ENCODE data around the gene EPS8L2.
"Not testable (repeated sequence)": the region's sequence is repeated elsewhere in the genome, so short reads cannot be mapped to it uniquely, and the experiment has no call there.

EPS8L2 gene

GRCh38 chr11:674406-674805, 31.6 kb upstream of the EPS8L2 start:
- Histone ChIP-seq H3K4me1 (ENCODE audit: control insufficient read depth, low read depth, low read length) (no peaks in the 10 kb centered on the region), H3K4me3 (ENCODE audit: low read length) (no peak overlapping the region), H3K9ac (ENCODE audit: low read length) (no peak overlapping the region), H3K27me3 (ENCODE audit: control insufficient read depth, insufficient read depth, low read length) (no peaks in the 10 kb centered on the region), H3K27ac (ENCODE audit: low read length) (no peak overlapping the region), H3K9me3 (ENCODE audit: control insufficient read depth, low read depth, low read length) (no peaks in the 10 kb centered on the region), H3K36me3 (ENCODE audit: control insufficient read depth, low read depth, low read length) (peaks cover 29% of the 10 kb centered on the region)

- Histone ChIP-seq H3K9me3 (ENCODE audit: control insufficient read depth, low read depth, low read length) (no peaks in the 10 kb centered on the region), H3K9ac (ENCODE audit: low read length) (no peak overlapping the region), H3K4me1 (ENCODE audit: control insufficient read depth, low read depth, low read length) (no peaks in the 10 kb centered on the region), H3K36me3 (ENCODE audit: control insufficient read depth, low read depth, low read length) (peaks cover 28% of the 10 kb centered on the region), H3K4me3 (ENCODE audit: low read length) (no peak overlapping the region), H3K27me3 (ENCODE audit: control insufficient read depth, insufficient read depth, low read length) (no peaks in the 10 kb centered on the region), H3K27ac (ENCODE audit: low read length) (no peak overlapping the region)
These were observed 27.7 kb upstream of the EPS8L2 start for GRCh38 chr11:678297-678696.

DNA sequence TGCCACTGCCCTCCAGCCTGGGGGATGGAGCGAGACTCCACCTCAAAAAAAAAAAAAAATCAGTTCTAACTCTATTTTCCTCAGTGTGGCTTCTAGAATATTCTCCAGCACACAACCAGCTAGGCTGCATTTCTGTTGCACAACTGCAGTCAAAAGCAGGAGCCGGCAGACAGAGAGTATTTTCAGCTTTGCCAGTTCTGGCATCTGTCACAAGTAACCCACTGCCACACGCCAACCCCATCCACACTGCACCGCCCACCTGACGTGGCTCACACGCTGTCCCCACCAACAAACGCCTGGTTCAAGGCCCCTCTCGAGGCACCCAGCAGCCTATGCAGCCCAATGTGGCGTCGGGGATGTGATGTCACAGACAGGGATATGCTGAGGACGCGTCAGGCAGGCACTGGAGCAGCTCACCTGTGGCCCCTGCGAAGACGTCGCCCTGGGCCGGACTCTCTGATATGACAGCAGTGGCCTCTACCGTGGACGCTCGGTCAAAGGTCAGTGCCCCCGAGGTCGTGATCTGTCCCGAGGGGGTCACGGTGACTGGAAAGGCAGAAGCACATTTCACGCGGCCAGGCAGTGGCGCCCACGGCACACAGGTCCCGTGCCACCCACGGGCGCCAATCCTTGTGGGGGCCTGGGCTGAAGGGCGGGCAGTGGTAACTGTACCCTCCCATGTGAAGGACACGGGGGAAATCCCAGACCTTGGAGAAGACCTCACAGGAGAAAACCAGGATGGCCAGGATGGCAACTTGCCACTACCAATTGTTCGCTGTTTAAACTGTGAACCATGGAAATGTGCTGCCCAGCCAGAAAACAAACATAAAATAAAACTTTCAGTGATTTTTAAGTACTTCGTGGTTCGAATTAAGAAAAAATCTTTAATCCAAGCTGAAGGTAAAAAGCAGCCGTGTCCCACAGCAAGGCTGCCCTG, 26.5 kb upstream of the EPS8L2 start:
- no peak overlapping the region for H3K27ac ChIP-seq (ENCODE audit: low read length)

DNA sequence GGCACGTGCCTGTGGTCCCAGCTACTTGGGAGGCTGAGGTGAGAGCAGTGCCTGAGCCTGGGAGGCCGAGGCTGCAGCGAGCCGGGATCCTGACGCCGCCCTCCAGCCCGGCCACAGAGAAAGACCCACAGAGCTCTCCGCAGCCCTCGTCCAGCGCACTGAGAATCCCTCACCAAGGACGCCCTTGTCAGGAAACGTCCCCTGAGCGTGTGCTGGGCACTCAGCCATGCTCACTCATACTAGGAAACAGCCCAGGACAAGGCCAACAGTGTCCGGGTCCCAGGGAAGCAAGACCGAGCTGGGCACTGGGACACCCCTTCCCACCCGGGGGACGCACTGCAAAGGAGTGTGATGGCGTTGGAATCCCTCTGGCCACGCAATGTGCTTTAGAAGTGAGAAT, 25.6 kb upstream of the EPS8L2 start:
- Histone ChIP-seq H3K9ac (ENCODE audit: low read length) (no peak overlapping the region), H3K4me3 (ENCODE audit: low read length) (no peak overlapping the region), H3K36me3 (ENCODE audit: control insufficient read depth, low read depth, low read length) (peaks cover 25% of the 10 kb centered on the region), H3K4me1 (ENCODE audit: control insufficient read depth, low read depth, low read length) (peaks cover 7% of the 10 kb centered on the region), H3K27ac (ENCODE audit: low read length) (no peak overlapping the region), H3K27me3 (ENCODE audit: control insufficient read depth, insufficient read depth, low read length) (no peaks in the 10 kb centered on the region), H3K9me3 (ENCODE audit: control insufficient read depth, low read depth, low read length) (no peaks in the 10 kb centered on the region)

More for the DNA sequence above, 26.5 kb upstream of the EPS8L2 start:
- Histone ChIP-seq H3K36me3 (ENCODE audit: control insufficient read depth, low read depth, low read length) (peaks cover 24% of the 10 kb centered on the region), H3K4me3 (ENCODE audit: low read length) (no peak overlapping the region), H3K9ac (ENCODE audit: low read length) (no peak overlapping the region), H3K4me1 (ENCODE audit: control insufficient read depth, low read depth, low read length) (peaks cover 7% of the 10 kb centered on the region), H3K27me3 (ENCODE audit: control insufficient read depth, insufficient read depth, low read length) (no peaks in the 10 kb centered on the region), H3K9me3 (ENCODE audit: control insufficient read depth, low read depth, low read length) (no peaks in the 10 kb centered on the region)

DNA sequence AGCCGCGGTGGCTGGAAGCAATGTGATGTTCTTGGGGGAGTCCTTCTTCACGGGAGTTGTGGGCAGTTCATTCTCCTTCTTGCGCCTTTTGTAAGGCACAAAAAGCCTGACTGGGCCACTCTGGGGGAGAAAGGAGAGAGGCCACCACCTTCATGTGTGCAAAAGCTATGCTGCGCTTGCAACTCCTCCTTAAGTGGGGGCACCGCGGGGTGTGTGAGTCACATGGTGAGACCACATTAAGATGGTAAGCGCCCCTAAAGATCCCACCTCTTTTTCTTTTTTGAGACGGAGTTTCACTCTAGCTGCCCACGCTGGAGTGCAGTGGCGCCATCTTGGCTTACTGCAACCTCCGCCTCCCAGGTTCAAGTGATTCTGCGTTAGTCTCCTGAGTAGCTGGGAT, 25.1 kb upstream of the EPS8L2 start:
- H3K27me3 ChIP-seq (ENCODE audit: control insufficient read depth, insufficient read depth, low read length) = no peaks in the 10 kb centered on the region
- H3K9ac ChIP-seq (ENCODE audit: low read length) = no peak overlapping the region
- H3K36me3 ChIP-seq (ENCODE audit: control insufficient read depth, low read depth, low read length) = peaks cover 25% of the 10 kb centered on the region
- no peak overlapping the region for H3K4me3 ChIP-seq (ENCODE audit: low read length)
- no peak overlapping the region for H3K27ac ChIP-seq (ENCODE audit: low read length)
- H3K9me3 ChIP-seq (ENCODE audit: control insufficient read depth, low read depth, low read length) = no peaks in the 10 kb centered on the region
- H3K4me1 ChIP-seq (ENCODE audit: control insufficient read depth, low read depth, low read length) = peaks cover 7% of the 10 kb centered on the region

DNA sequence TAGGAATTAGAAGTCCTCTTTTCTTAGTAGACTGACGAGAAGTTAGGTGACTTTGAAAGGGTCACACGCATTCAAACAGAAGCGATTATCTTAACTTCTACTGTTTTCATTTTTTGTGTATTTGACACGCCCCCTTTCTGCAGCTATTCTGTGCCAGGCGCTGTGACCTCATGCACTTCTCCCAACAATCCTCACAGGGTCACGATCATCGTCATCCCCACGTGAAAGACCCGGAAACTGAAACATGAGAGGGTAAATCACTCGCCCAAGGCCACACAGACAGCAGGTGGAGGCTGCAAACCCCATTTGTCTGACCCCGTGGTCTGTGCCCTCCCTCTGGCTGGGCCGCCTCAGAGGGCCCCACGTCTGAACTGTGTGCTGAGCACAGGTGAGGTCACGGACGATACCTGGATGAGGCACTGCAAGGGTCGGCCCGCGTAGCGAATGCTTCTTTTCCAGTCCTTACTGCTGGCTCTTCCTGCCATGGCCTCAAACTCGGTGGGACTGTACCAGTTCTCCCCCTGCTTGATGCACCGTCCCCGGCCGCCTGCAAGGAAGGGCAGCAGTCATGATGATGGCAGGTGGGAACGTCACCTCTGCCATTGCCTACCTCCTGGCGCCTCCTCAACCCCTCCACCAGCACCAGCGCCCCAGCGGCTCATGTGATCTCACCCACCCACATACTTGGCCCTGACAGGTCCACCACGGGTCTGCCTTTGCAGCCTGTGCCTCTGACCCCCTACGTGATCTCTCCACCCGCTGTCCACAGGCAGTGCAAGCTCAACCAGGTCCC, 19.4 kb upstream of the EPS8L2 start:
- Histone ChIP-seq H3K4me1 (ENCODE audit: control insufficient read depth, low read depth, low read length) (peaks cover 7% of the 10 kb centered on the region), H3K27me3 (ENCODE audit: control insufficient read depth, insufficient read depth, low read length) (no peaks in the 10 kb centered on the region), H3K36me3 (ENCODE audit: control insufficient read depth, low read depth, low read length) (peaks cover 39% of the 10 kb centered on the region), H3K4me3 (ENCODE audit: low read length) (no peak overlapping the region), H3K27ac (ENCODE audit: low read length) (no peak overlapping the region), H3K9ac (ENCODE audit: low read length) (no peak overlapping the region), H3K9me3 (ENCODE audit: control insufficient read depth, low read depth, low read length) (no peaks in the 10 kb centered on the region)

DNA sequence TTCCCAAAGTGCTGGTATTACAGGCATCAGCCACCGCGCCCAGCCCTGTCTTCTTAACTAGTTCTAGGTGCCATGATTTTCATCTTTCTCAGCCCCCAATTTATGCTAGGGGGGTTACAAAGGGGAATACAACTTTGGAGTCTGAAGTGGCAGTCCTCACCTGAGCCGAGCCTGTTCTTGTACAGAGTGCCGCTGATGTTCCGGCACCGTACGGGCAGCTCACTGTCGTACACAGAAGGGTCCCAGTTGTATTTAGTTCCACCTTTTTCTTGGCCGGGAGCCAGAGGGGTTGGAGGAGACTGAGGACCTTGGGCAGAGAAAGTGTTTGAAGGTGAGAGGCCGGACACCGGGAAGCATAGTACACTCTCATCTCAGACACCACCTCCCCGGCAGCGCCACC, 18.3 kb upstream of the EPS8L2 start:
- Histone ChIP-seq H3K4me3 (ENCODE audit: low read length) (no peak overlapping the region), H3K27ac (ENCODE audit: low read length) (no peak overlapping the region), H3K36me3 (ENCODE audit: control insufficient read depth, low read depth, low read length) (peaks cover 39% of the 10 kb centered on the region), H3K4me1 (ENCODE audit: control insufficient read depth, low read depth, low read length) (peaks cover 7% of the 10 kb centered on the region), H3K9me3 (ENCODE audit: control insufficient read depth, low read depth, low read length) (no peaks in the 10 kb centered on the region), H3K9ac (ENCODE audit: low read length) (no peak overlapping the region), H3K27me3 (ENCODE audit: control insufficient read depth, insufficient read depth, low read length) (no peaks in the 10 kb centered on the region)

GRCh38 chr11:688681-689080, 17.4 kb upstream of the EPS8L2 start:
- H3K4me1 ChIP-seq (ENCODE audit: control insufficient read depth, low read depth, low read length) = peaks cover 3% of the 10 kb centered on the region
- H3K36me3 ChIP-seq (ENCODE audit: control insufficient read depth, low read depth, low read length) = peaks cover 33% of the 10 kb centered on the region
- H3K27me3 ChIP-seq (ENCODE audit: control insufficient read depth, insufficient read depth, low read length) = no peaks in the 10 kb centered on the region
- no peak overlapping the region for H3K27ac ChIP-seq (ENCODE audit: low read length)
- no peak overlapping the region for H3K4me3 ChIP-seq (ENCODE audit: low read length)
- no peak overlapping the region for H3K9ac ChIP-seq (ENCODE audit: low read length)
- no peaks in the 10 kb centered on the region for H3K9me3 ChIP-seq (ENCODE audit: control insufficient read depth, low read depth, low read length)

GRCh38 chr11:689625-690024, 16.4 kb upstream of the EPS8L2 start:
- Histone ChIP-seq H3K4me3 (ENCODE audit: low read length) (no peak overlapping the region), H3K4me1 (ENCODE audit: control insufficient read depth, low read depth, low read length) (no peaks in the 10 kb centered on the region), H3K36me3 (ENCODE audit: control insufficient read depth, low read depth, low read length) (peaks cover 29% of the 10 kb centered on the region), H3K27ac (ENCODE audit: low read length) (no peak overlapping the region), H3K9ac (ENCODE audit: low read length) (no peak overlapping the region), H3K27me3 (ENCODE audit: control insufficient read depth, insufficient read depth, low read length) (no peaks in the 10 kb centered on the region), H3K9me3 (ENCODE audit: control insufficient read depth, low read depth, low read length) (no peaks in the 10 kb centered on the region)

- H3K9ac ChIP-seq (ENCODE audit: low read length); H3K4me3 ChIP-seq (ENCODE audit: low read length); H3K27me3 ChIP-seq (ENCODE audit: control insufficient read depth, insufficient read depth, low read length); H3K4me1 ChIP-seq (ENCODE audit: control insufficient read depth, low read depth, low read length); H3K27ac ChIP-seq (ENCODE audit: low read length); H3K9me3 ChIP-seq (ENCODE audit: control insufficient read depth, low read depth, low read length): not testable (repeated sequence)
- H3K36me3 ChIP-seq (ENCODE audit: control insufficient read depth, low read depth, low read length) = peaks cover 27% of the 10 kb centered on the region
These were observed 15.8 kb upstream of the EPS8L2 start for GRCh38 chr11:690244-690643.

DNA sequence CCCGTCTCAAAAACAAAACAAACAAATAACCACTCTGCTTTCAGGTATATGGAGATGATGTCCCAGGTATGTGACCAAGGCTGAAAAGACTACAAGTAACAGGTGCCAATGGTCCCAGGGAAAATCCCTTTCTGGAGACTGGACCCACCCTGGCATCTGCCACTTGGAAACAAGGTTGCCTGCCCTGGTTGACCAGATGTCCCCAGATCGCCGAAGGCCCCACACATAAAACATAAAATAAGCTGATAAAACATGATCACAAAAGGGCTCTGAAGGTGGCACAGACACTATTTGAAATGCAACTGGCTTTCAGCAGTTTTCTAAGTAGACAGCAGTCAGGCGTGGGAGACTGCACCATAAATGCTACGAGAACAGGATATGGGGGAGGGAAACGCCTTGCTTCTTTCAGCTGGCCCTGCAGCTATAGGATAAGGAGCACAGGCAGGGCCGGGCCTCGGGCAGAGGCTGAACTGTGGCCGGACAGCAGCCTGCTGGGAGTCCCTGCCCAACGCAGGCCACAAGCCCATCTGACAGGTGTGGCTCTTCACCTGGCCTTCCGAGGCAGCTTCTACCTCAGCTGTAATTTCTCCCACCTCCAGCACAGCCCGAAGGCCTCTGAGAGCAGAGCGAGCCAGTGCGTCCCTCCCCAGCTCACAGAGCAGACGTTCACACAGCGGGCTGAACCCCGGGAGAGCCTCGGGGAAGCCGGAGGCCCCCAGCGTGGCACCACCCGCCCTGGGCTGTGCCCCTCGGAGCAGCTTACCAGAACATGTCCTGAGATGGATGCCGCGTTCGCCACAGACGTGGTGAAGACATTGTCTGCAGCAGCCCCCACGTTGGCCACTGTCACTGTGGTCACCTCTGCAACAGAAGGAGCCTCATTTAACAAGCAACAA, 15.0 kb upstream of the EPS8L2 start:
- Histone ChIP-seq H3K9ac (ENCODE audit: low read length) (no peak overlapping the region), H3K27me3 (ENCODE audit: control insufficient read depth, insufficient read depth, low read length) (no peaks in the 10 kb centered on the region), H3K9me3 (ENCODE audit: control insufficient read depth, low read depth, low read length) (no peaks in the 10 kb centered on the region), H3K36me3 (ENCODE audit: control insufficient read depth, low read depth, low read length) (peaks cover 27% of the 10 kb centered on the region), H3K4me3 (ENCODE audit: low read length) (no peak overlapping the region), H3K27ac (ENCODE audit: low read length) (no peak overlapping the region), H3K4me1 (ENCODE audit: control insufficient read depth, low read depth, low read length) (no peaks in the 10 kb centered on the region)
